ENCODE results near the gene NELL1. TPM values are rescaled to one million over a fixed set of nuclear protein-coding genes. Genes with fewer than 3 reads are reported as not detected.

Gene NELL1
- total RNA-seq, 1 experiment from 2014 or later: 0.22 TPM

GRCh38 chr11:20844630-20845029 is 175.2 kb downstream of the NELL1 start:
- Histone ChIP-seq H3K4me2 (ENCODE audit: insufficient read depth, insufficient read length, low read length) (no peak overlapping the region), H4K20me1 (ENCODE audit: control insufficient read depth, insufficient read depth, insufficient read length) (no peaks in the 10 kb centered on the region)
- WGBS (ENCODE audit: extremely low coverage, insufficient read length, low lambda C conversion rate): no CpG with 5 or more reads among the region's 2 CpGs

More at GRCh38 chr11:20844630-20845029, 175.2 kb downstream of the NELL1 start:
- H2BK120ac ChIP-seq (ENCODE audit: low read depth, low read length, poor library complexity, severe bottlenecking): no peak overlapping the region
- no peak overlapping the region for H3K27ac Mint-ChIP-seq
- H3K9ac ChIP-seq (ENCODE audit: extremely low read depth, insufficient read length, low read length): no peak overlapping the region
- H3K36me3 Mint-ChIP-seq (ENCODE audit: insufficient read depth in 1 of 3, low read depth in 3 of 3): no peaks in the 10 kb centered on the region
- H3K27ac ChIP-seq (ENCODE audit: insufficient read length, low read depth, low read length): no peak overlapping the region
- H3K4me3 Mint-ChIP-seq: no peak overlapping the region
- H2AFZ ChIP-seq (ENCODE audit: low read length): no peak overlapping the region
- H2AK5ac ChIP-seq (ENCODE audit: insufficient read length, low read length): no peak overlapping the region
- no peak for DNase-seq
- H3K27me3 ChIP-seq (ENCODE audit: insufficient read depth, low read length): no peaks in the 10 kb centered on the region
- H3K9me3 ChIP-seq (ENCODE audit: control insufficient read depth, low read depth, low read length): no peaks in the 10 kb centered on the region
- no peak overlapping the region for H3K56ac ChIP-seq (ENCODE audit: insufficient read length, low read depth, low read length)
- peaks cover 4% of the 10 kb centered on the region; the same call in 1 of the 2 replicates for H3K4me1 ChIP-seq (ENCODE audit: insufficient read depth, low read length)
- H3K14ac ChIP-seq (ENCODE audit: insufficient read depth, low read length): no peak overlapping the region
- no peaks in the 10 kb centered on the region for H3K79me1 ChIP-seq (ENCODE audit: insufficient read depth, low read depth, low read length, poor library complexity, severe bottlenecking)
- H3K4me1 Mint-ChIP-seq: peaks cover 12 to 15% of the 10 kb centered on the region in 2 experiments
- no peak overlapping the region for H4K91ac ChIP-seq (ENCODE audit: insufficient read length, low read depth, low read length)
- no peak overlapping the region for H3K23ac ChIP-seq (ENCODE audit: insufficient read length, low read depth, low read length)
- H3K18ac ChIP-seq (ENCODE audit: insufficient read length, low read depth, low read length): no peak overlapping the region
- no peak overlapping the region for H3T11ph ChIP-seq (ENCODE audit: low read length)
- no peaks in the 10 kb centered on the region for H3K79me2 ChIP-seq (ENCODE audit: insufficient read depth, low read length)
- H3K9me3 Mint-ChIP-seq: no peaks in the 10 kb centered on the region
- no peak overlapping the region for H2BK5ac ChIP-seq (ENCODE audit: insufficient read length, low read length)
- no peaks in the 10 kb centered on the region for H3K27me3 Mint-ChIP-seq (ENCODE audit: low read depth)
- H2BK20ac ChIP-seq (ENCODE audit: low read depth, low read length, poor library complexity, severe bottlenecking): no peak overlapping the region
- H3K23me2 ChIP-seq (ENCODE audit: insufficient read length, low read depth, low read length, poor library complexity, severe bottlenecking): no peaks in the 10 kb centered on the region
- TF ChIP-seq CTCF (conservative IDR thresholded peaks at IDR 0.05): no peak
- H2BK12ac ChIP-seq (ENCODE audit: insufficient read length, low read depth, low read length): no peak overlapping the region
- H2BK15ac ChIP-seq (ENCODE audit: low read depth, low read length): no peak overlapping the region
- H4K8ac ChIP-seq (replicated peaks; ENCODE audit: insufficient read length, low read depth, low read length): no peak overlapping the region
- H3K4ac ChIP-seq (ENCODE audit: low read depth, low read length): no peak overlapping the region
- no peak overlapping the region for H4K5ac ChIP-seq (ENCODE audit: insufficient read length, low read depth, low read length)

Measured in H9 (cell line).